T-helper 1 cell (primary cell): ENCODE data around the gene FN3K.
A peak's percentile ranks its signal among the peaks of the same experiment; 100 is the strongest.
"Not testable (repeated sequence)": the region's sequence is repeated elsewhere in the genome, so short reads cannot be mapped to it uniquely, and the experiment has no call there.

ENCODE experiments used
- DNase-seq, 5 donors: peaks; one replicate each; pipeline ENCODE4 v3.0.0-alpha.2; 2012 to 2020

FN3K gene

DNA sequence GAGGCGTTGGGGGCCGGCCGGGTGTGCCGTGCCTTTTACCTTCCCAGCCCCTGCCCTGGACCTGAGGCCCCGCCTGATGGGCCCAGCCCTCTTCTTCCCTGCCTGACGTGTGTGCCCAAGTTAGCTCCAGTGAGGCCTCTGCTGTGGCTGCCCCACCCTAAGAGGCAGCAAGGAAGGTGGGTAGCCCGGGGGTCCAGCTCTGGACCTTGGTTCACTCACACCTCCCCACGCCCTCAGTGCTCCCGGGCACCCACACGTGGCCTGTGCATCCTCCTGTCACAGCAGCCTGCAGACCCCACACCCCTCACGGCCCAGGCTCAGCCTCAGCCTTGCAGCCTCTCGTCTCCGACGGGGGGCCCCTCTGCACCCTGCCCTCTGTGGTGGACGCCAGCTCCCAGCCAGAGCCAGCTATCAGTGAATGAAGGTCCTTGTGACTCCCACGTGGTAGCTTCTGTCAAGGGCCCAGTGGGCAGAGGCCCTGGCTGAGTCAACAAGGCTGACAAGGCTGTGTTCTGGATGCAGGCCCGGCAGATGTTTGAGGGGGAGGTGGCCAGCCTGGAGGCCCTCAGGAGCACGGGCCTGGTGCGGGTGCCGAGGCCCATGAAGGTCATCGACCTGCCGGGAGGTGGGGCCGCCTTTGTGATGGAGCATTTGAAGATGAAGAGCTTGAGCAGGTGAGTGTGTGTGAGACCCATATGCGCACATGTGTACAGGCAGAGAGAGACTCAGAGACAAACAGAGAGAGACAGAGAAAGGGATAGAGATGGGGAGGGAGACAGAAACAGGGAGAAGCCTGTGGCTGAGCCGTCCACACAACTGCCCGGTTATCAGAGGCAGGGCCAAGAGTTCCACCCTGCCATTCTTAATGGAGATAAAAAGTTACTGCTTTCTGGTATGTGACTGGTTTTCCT is 2.8 kb downstream of the FN3K start:
- DNase-seq = no peak

DNA sequence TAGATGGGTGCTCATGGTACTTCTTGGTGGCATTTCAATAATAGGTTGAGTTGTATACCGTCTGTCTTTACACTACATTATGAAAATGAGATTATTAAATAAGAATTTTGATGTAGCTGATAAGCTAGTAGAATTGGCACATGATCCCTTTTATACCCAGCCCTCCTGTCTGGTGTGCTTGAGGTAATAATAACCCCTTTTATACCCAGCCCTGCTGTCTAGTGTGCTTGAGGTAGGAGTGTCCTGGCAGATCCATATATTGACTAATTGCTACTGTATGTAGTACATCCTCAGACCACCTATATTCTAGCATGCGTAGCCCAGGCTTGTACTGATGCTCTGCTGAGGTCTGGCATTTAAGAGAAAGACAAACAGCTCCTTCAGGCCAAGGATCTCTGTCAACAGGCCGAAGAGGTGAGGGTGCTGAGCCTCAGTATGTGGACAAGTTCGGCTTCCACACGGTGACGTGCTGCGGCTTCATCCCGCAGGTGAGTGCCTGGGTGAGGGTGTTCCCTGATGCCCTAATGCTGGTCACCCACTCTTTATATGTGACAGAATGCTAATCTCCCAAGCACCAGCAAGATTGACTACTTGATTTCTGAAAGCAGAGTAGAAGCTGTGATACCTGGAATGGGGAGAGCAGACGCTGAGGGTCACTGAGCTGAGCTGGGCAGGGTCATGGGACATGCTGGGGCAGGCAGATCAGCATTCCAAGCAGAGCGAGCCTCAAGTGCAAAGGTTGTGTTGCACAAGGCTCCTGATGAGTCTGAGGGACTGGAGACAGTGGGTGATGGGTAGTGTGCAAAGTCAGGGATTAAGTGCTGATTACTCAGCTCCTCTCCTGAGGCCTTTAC is 5.7 kb downstream of the FN3K start:
- DNase-seq = no peak

DNA sequence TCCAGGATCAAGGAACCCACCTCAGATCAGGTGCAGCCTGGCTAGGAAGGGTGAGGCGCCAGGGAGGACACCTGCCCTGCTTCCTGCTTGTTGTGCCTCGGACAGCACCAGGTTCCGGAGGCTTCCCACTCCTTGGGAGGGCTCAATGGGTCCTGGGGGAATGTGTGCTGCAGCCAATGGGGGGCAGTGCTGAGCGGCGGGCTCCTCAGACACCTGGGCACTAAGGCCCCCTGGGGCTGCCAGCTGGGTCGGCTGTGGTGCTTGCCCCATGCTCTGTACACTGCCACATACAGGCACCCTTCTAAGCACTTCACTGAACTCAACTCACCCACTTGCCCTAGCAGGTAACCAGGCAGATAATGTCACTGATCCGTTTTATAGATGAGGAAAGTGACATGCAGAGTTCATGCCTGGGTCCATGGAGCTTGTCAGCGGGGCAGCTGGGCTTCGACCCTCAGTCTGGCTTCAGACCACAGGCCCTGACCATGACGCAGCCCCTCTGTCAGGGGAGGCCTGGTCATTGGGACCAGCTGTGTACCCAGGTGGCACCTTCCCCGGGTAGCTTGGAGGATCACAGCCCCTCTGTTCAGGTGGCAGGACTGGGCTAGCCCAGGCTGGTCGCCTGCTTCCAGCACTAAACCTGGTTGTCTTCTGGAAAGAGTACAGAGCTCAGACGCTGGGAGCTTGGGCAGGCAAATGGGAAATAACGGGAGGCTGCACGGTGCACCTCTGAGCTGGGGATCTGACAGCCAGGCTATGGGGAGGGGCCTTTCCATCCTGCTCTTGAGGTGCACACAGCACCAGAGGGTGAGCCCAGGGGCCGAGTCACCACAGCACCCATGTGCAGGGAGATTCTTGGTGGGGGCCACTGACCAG is 8.2 kb downstream of the FN3K start:
- no peak for DNase-seq

DNA sequence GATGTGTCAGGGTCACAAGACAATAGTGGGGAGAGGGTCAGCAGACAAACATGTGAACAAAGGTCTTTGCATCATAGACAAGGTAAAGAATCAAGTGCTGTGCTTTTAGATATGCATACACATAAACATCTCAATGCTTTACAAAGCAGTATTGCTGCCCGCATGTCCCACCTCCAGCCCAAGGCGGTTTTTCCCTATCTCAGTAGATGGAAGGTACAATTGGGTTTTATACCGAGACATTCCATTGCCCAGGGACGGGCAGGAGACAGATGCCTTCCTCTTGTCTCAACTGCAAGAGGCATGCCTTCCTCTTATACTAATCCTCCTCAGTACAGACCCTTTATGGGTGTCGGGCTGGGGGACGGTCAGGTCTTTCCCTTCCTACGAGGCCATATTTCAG is 9.3 kb downstream of the FN3K start:
- DNase-seq = not testable (repeated sequence)

DNA sequence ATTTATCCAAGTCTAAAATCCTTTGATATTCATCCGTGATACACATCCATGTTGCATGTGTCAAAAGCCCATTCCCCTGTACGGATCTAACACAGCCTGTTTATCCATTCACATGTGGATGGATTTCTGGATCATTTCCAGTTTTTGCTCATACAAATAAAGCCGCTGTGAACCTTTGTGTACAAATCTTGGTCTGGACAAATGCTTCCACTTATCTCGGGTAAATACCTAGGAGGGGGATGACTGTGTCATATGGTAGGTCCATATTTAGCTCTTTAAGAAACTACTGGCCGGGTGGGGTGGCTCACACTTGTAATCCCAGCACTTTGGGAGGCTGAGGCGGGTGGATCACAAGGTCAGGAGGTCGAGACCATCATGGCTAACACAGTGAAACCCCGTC is 10.1 kb downstream of the FN3K start:
- DNase-seq = no peak

DNA sequence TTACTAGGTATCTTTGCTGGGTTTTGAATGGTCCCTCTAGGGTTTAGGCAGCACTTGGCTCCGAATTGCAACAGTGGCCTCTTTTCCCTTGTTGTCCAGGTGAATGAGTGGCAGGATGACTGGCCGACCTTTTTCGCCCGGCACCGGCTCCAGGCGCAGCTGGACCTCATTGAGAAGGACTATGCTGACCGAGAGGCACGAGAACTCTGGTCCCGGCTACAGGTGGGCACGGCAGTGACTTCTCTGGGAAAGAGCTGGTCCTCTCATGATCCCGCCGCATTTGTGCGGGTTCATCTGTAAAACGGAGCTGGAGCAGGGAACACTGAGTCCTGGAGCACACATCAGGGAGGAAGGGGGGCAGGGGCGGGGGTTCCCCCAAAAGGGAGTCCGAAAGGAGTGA is 13.3 kb downstream of the FN3K start:
- no peak for DNase-seq

DNA sequence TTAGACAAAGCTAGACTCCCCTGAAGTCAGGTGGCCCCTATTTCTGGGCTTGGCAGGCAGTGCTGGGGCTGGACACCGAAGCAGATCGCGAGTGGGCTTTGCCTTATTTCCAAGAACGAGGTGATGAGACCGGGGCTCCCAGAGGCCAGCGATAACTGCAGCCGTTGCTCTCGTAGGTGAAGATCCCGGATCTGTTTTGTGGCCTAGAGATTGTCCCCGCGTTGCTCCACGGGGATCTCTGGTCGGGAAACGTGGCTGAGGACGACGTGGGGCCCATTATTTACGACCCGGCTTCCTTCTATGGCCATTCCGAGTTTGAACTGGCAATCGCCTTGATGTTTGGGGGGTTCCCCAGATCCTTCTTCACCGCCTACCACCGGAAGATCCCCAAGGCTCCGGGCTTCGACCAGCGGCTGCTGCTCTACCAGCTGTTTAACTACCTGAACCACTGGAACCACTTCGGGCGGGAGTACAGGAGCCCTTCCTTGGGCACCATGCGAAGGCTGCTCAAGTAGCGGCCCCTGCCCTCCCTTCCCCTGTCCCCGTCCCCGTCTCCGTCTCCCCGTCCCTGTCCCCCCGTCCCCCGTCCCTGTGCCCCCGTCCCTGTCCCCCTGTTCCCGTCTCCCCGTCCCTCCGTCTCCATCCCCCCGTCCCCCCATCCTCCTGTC is 15.0 kb downstream of the FN3K start:
- no peak for DNase-seq

DNA sequence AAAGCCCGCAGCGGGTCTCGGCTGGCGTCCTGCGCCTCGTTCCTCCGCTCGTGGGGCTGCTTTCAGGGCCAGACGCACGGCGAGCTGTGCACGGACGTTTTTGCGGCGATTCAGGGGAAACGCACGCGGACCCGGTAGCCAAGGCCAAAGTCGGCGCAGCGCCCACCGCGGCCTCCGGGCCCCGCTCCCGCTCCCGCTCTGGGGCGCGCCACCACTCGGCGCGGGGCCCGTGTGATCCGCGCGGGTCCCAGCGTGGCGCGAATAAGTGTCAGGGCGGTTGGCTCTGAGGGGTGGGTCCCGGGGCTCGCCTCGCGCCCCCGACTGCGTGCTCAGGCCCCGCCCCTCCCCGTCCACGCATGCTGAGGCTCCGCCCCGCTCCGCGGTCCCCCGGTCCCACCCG is 15.8 kb downstream of the FN3K start:
- DNase-seq = no peak

DNA sequence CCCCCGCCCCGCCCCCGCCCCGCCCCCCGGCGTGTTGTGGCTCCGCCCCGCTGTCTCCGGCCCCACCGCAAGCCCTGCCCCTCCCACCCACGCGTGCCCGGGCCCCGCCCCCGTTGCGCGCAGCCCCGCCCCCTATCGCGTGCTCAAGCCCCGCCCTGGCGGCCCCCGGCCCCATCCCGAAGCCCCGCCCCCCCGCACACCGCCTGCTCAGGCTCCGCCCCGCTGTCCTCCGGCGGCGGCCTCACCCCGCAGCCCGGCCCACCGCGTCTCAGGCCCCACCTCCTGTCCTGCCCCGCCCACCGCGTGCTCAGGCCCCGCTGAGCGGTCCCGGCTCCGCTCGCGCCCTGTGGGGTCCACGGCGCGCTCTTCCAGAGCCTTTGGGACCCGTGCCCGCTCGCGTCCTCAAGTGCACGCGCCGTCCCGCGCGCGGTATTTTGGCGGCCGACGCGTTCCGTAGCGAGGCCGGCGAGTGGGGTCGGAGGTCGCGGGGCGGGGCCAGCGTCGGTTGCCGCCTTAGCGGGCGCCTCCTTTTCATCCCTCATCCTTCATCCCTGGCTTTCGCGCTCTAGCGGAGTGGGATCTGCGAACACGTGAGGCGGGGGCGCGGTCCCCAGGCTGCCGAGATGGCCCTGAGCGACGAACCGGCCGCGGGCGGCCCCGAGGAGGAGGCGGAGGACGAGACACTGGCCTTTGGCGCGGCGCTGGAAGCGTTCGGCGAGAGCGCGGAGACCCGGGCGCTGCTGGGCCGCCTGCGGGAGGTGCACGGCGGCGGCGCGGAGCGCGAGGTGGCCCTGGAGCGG is 16.4 kb downstream of the FN3K start, which contains the start of gene TBCD:
TSS of gene TBCD (plus strand) at position 495 of the 800 bp plus-strand sequence. CDS start at position 624, 129 bp downstream.
- DNase-seq = peak; percentile 80 to 89 (median 87)

DNA sequence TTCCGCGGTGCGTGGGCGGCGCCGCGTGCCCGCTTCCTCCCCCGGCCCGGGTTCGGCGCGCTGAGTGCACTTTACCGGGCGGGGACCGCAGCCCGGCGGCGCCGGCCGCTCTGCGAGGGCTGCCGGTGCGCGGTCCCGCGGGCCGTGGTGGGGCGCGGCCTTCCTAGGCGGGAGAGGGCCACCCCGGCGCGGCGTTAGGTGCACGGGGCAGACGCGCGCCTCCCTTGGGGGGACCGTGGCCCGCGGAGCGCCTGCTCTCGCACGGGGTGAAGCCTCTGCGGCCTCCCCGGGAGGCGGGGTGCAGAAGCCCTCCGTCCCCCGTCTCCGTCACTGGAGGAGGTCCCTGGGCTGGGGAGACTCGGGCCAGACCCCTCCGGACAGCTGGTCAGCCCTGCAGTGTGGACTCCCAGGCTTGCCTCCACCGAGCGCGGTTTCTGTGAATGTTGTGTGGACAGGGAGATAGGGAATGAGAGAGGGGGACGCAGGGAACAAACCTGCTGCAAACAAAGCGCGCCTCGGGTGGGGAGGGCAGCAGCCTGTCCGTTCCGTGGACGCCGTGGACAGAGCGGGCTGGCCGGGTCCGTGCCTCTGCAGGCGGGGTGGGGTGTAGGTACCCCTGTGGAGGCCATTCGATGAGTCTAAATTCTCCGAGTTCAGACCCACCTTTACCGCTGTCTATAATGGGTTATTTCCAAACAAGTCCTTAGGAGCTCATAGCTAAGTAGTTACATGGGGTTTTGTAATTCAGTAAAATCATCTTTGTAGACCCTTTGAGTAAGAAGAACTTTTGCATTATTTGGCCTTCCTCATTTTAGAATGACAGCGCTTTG is 17.2 kb downstream of the FN3K start:
- peak in 2 of 5 donors; percentile 14 to 54 for DNase-seq

DNA sequence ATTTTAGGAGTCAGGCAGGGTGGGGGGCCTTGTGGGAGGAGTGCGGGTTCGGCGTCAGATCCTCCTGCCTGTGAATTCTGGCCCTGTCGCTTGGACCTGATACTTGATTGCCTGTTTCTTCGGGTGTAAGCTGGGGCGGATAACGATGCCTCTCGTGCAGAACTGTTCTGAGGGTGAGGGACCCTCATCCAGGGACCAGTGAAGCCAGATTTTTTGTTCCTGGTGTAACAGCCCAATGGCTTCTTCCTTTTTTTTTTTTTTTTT is 17.7 kb downstream of the FN3K start:
- DNase-seq = no peak

DNA sequence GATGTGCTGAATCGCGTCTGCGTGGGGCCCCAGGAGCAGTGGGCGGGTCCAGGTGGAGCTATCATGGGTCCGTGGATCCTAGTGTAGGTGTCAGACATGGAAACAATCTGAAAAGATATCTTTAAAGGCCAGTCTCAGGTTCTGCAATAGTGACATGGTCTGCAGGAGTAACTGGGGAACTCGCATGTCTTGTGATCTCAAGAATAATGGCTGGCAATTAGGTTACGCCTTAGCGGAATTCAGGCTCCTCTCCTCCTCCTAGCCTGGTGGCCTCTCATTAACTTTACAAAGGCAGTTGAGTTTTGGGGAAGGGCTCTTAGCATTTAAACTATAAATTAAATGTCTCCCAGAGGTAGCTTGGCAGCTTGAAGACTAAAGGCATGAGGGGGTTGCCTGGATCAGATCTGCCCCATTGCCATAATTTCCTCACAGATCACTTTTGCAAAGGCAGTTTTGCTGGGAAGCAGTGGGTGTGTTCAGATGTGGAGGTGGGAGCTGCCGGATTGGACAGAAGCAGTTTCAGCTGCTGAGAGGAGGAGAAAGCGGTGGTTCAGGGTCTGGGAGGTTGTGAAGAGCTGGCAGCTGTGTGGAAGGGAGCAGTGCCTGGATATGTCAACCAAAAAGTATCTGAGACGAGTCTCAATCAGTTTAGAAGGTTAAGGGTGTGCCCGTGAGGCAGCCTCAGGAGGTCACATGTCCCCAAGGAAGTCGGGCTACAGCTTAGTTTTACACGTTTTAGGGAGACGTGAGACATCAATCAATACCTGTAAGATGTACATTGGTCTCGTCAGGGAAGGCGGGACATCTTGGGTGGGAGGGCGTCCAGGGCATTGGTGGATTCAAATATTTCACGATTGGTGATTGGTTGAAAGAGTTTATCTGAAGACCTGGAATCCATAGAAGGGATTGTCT is 19.1 kb downstream of the FN3K start:
- no peak for DNase-seq

DNA sequence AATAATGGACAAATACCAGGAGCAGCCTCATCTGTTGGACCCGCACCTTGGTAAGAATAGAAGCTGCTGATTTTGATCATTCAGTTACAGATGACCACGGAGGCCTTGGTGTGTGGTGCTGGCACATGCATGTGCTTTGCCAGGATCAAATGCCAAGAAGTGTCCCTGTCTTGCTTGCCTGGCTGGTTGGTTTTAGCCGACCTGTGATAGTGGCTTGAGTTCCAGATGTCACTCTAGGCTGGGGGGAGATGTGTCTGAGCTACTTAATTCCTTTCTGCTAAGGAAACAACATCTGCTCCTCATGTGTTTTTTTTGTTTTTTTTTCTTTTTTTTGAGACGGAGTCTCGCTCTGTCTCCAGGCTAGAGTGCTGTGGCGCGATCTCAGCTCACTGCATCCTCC is 20.8 kb downstream of the FN3K start:
- DNase-seq = no peak

DNA sequence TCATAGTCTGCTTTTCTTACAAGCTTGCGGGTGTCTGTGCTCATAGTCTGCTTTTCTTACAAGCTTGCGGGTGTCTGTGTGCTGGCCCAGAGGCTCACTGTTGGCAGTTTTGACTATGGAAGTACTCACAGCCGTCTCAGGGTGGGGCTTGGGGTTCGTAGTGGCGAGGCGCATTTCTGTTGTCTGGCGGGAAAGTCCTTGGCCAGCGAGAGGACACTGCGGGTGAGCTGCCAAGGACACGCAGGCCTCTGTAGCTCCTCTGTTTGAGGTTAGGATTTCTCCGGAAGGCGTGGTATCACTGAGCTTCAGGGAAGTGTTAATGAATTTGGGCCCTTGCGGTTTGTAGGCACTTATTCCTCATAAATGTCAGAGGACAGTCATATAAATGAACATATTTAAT is 30.0 kb downstream of the FN3K start:
- no peak for DNase-seq

DNA sequence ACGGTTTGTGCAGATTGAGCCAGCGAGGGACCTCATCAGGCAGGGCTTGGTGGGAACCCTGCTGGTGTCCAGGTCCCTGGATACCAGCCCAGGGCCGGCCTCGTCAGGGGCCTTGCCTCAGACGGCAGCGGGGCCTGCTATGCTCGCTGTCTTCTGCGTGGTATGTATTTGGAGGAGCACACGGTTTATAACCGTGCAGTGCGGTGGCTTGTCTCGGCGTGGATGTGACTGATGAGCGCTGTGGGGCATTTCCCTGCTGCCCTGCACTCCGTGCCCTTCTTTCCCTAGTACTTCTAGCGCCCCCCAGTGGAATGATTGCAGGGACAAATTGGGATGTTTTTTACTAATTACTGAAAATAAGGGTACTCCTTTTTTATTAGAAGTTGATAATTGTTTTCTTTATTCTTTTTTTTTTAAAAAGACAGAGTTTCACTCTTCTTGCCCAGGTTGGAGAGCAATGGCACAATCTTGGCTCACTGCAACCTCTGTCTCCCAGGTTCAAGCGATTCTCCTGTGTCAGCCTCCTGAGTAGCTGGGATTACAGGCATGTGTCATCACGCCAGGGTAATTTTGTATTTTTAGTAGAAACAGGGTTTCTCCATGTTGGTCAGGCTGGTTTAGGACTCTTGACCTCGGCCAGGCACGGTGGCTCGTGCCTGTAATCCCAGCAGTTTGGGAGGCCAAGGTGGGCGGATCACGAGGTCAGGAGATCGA is 31.8 kb downstream of the FN3K start:
- peak in 1 of 5 donors; percentile 31 for DNase-seq

DNA sequence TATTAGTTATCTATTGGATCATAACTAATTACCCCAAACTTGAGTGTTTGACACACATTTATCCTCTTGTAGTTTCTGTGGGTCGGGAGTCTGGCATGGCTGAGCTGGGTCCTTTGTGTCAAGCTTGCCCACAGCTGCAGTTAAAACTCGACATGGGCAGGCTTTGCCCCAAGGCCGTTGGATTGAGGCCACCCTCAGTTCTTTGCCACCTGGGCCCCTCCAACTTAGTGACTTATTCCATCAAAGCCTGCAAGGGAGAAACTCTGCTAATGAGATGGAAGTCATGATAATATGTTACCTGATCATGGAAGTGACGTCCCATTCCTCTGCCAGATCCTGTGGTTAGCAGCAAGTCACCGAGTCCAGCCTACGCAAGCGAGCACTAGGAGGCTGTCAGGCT is 33.6 kb downstream of the FN3K start:
- DNase-seq = no peak

DNA sequence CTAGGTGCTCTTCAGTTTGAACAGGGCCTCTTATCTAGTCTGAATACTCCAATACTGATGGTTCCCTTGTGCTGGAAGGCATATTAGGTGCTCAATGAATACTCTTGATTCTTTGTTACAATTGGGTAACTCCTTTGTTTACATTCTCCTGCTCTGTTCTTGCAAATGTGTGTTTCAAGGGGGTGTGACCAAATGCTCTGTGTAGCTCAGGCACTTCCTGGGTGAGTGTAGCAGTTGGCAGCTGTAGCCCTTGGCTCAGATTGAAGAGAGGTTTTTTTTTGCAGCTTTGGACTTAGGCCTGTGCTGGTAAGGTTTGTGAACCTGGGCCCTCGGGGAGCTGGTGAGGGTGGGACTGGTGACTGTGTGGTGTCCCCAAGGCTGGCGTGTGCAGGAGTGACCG is 36.6 kb downstream of the FN3K start:
- DNase-seq = no peak

DNA sequence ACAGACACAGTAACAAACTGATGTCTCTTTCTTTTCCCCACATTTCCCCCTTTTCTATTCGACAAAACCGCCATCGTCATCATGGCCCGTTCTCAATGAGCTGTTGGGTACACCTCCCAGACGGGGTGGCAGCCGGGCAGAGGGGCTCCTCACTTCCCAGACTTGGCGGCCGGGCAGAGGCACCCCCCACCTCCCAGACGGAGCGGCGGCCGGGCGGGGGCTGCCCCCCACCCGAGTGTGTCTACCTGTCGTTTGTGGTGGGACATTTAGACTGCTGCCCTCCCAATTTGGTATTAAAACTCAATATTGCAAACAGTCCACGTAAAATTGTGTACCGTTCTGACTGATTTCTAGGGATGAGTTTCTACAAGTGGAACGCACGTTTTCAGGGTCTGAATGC is 39.0 kb downstream of the FN3K start:
- DNase-seq = not testable (repeated sequence)
